Panc1 (cell line): Measurements from ENCODE around the gene CAPZA1. TPM values are rescaled to one million over a fixed set of nuclear protein-coding genes. Genes with fewer than 3 reads are reported as not detected.

Source experiments
- ATAC-seq: fragments of 200-7000 bp; cut with Tn5 transposase; 2 replicates; pipeline ENCODE4 v1.9.1; 2020; ENCODE audit warnings: mild to moderate bottlenecking, moderate library complexity
- BruUV-seq: library from RNA; stranded (reverse); fragments of 400-500 nt; replicated peaks from 2 replicates; lab custom pipeline; 2021; lab: Mats Ljungman, UMichigan
- CTCF ChIA-PET: fragments of 300-600 bp; sonication (Branson Sonifier 250); formaldehyde crosslinking; loops from one replicate; lab custom pipeline; 2022; ENCODE audit warnings: antibody characterized with exemption; lab: Charles Lee
- POLR2A ChIA-PET: fragments of 300-600 bp; sonication (Branson Sonifier 250); formaldehyde crosslinking; loops from one replicate; lab custom pipeline; 2022; ENCODE audit warnings: antibody characterized with exemption; lab: Charles Lee
- DNase-seq: peaks from one replicate; pipeline ENCODE4 v3.0.0-alpha.2; 2010; ENCODE audit warnings: low read depth, low spot score
- H3K27ac ChIP-seq: 2 replicates; pipeline ENCODE4 v1.5.1; 2011; ENCODE audit warnings: mild to moderate bottlenecking, low read length, inconsistent platforms
- H3K27me3 ChIP-seq: fragments of 200-500 bp; sonication (Bioruptor generic); 2 replicates; pipeline ENCODE4 v1.6.0; 2014; ENCODE audit warnings: low read length, inconsistent platforms; ENCODE audit not compliant: control insufficient read depth, insufficient read depth
- H3K36me3 ChIP-seq: fragments of 200-500 bp; sonication (Bioruptor generic); 2 replicates; pipeline ENCODE4 v1.5.1; 2014; ENCODE audit warnings: inconsistent platforms, mild to moderate bottlenecking, low read length, moderate library complexity; ENCODE audit not compliant: control insufficient read depth, insufficient read depth
- H3K4me1 ChIP-seq: 2 replicates; pipeline ENCODE4 v1.5.1; 2011; ENCODE audit warnings: inconsistent platforms, mild to moderate bottlenecking, low read length, moderate library complexity; ENCODE audit not compliant: control insufficient read depth, insufficient read depth
- H3K4me3 ChIP-seq, 2 experiments: 2 replicates each; pipeline ENCODE4 v1.5.1; 2011 to 2012; ENCODE audit warnings: low read depth in 2 of 2, low read length in 2 of 2, mild to moderate bottlenecking in 2 of 2, inconsistent platforms in 1 of 2, moderate library complexity in 1 of 2
- H3K9me3 ChIP-seq: fragments of 200-500 bp; sonication (Bioruptor generic); 2 replicates; pipeline ENCODE4 v1.5.1; 2014; ENCODE audit warnings: low read depth, mild to moderate bottlenecking, inconsistent platforms, low read length, moderate library complexity; ENCODE audit not compliant: control insufficient read depth, insufficient read depth
- CTCF ChIP-seq: fragments of 450-650 bp; IDR thresholded peaks from 2 replicates; pipeline ENCODE4 v1.5.1; 2017; ENCODE audit warnings: mild to moderate bottlenecking
- POLR2AphosphoS5 ChIP-seq: IDR thresholded peaks from 2 replicates; pipeline ENCODE4 v1.6.1; 2012; ENCODE audit warnings: mild to moderate bottlenecking, low read depth, low read length, moderate library complexity
- REST ChIP-seq, 2 experiments: IDR thresholded peaks; 2 replicates each; pipeline ENCODE4 v1.6.1; 2011 to 2012; ENCODE audit warnings: low read depth in 2 of 2, control low read depth in 1 of 2, low read length in 1 of 2, mild to moderate bottlenecking in 1 of 2, moderate library complexity in 1 of 2; ENCODE audit not compliant: insufficient read depth in 1 of 2
- SIN3A ChIP-seq: IDR thresholded peaks from 2 replicates; pipeline ENCODE4 v1.6.1; 2012; ENCODE audit warnings: low read depth, mild to moderate bottlenecking, low read length, moderate library complexity, borderline replicate concordance; ENCODE audit not compliant: insufficient read depth
- TCF7L2 ChIP-seq: IDR thresholded peaks from 2 replicates; pipeline ENCODE4 v1.6.1; 2011; ENCODE audit warnings: mild to moderate bottlenecking, low read depth, low read length, inconsistent platforms
- in situ Hi-C: cut with HindIII; loops from 2 replicates; pipeline ENCODE4 v1.10.0; 2016; ENCODE audit warnings: low sequenced_read_pairs, low pct_unique_long_range_greater_than_20kb
- intact Hi-C: fragments of 100-400 bp; cut with micrococcal nuclease; formaldehyde crosslinking; loops from one replicate; pipeline ENCODE4 v1.10.0; 2022; ENCODE audit not compliant: unreplicated experiment
- total RNA-seq: library from RNA; stranded (reverse); gene quantifications from one replicate; pipeline ENCODE4 v1.2.1, GENCODE V29; 2021; ENCODE audit not compliant: unreplicated experiment

Gene CAPZA1
- total RNA-seq, 1 experiment from 2014 or later, result 128 TPM

- in situ Hi-C loops (no loop called here), intact Hi-C loops (no loop called here)
- Histone ChIP-seq H3K36me3 (peaks cover 11% of the 10 kb centered on the region; the same call in 1 of the 2 replicates), H3K4me3 (no peak overlapping the region), H3K4me1 (no peaks in the 10 kb centered on the region), H3K27me3 (no peaks in the 10 kb centered on the region), H3K9me3 (no peaks in the 10 kb centered on the region), H3K27ac (no peak overlapping the region)
- DNase-seq (no peak), ATAC-seq (no peak)
- ChIA-PET CTCF (interaction anchor here (0.7 kb wide), 1 partner anchor 108 kb away, joined by 4 read pairs; no protein-coding TSS in a partner anchor), POLR2A (no interaction called here)
- TF ChIP-seq SIN3A (no peak), POLR2AphosphoS5 (no peak), TCF7L2 (no peak), CTCF (no peak), REST (IDR thresholded peaks at IDR 0.05; ENCODE audit: insufficient read depth in 1 of 2, low read depth in 2 of 2, low read length in 1 of 2) (no peak)
- BruUV-seq, result no TSS peak
Observed at GRCh38 chr1:112594208-112594876, 25.3 kb upstream of the CAPZA1 start.

- no peak overlapping the region for H3K4me3 ChIP-seq
- no peak for ATAC-seq
- intact Hi-C loops, result no loop called here
- POLR2A ChIA-PET, result no interaction called here
- CTCF ChIA-PET, result no interaction called here
- no peak overlapping the region for H3K27ac ChIP-seq
- in situ Hi-C loops, result no loop called here
- peaks cover 16% of the 10 kb centered on the region; the same call in 1 of the 2 replicates for H3K36me3 ChIP-seq
- no TSS peak for BruUV-seq
- no peaks in the 10 kb centered on the region for H3K4me1 ChIP-seq
- no peaks in the 10 kb centered on the region for H3K27me3 ChIP-seq
- no peaks in the 10 kb centered on the region for H3K9me3 ChIP-seq
- no peak for DNase-seq
- TF ChIP-seq CTCF (no peak), POLR2AphosphoS5 (no peak), TCF7L2 (no peak), REST (IDR thresholded peaks at IDR 0.05; ENCODE audit: insufficient read depth in 1 of 2, low read depth in 2 of 2, low read length in 1 of 2) (no peak), SIN3A (no peak)
Observed at GRCh38 chr1:112599477-112599876, 20.2 kb upstream of the CAPZA1 start.
